GM18526 (cell line): Measurements from ENCODE around the gene CDC42BPB.

Experiments used
- POLR2A ChIP-seq: IDR thresholded peaks from 3 replicates; pipeline ENCODE4 v1.6.1; 2011; ENCODE audit not compliant: insufficient read length; ENCODE audit errors: extremely low read depth

CDC42BPB gene

GRCh38 chr14:103003351-103003615 is 54.1 kb downstream of the CDC42BPB start:
- TF ChIP-seq POLR2A = no peak

DNA sequence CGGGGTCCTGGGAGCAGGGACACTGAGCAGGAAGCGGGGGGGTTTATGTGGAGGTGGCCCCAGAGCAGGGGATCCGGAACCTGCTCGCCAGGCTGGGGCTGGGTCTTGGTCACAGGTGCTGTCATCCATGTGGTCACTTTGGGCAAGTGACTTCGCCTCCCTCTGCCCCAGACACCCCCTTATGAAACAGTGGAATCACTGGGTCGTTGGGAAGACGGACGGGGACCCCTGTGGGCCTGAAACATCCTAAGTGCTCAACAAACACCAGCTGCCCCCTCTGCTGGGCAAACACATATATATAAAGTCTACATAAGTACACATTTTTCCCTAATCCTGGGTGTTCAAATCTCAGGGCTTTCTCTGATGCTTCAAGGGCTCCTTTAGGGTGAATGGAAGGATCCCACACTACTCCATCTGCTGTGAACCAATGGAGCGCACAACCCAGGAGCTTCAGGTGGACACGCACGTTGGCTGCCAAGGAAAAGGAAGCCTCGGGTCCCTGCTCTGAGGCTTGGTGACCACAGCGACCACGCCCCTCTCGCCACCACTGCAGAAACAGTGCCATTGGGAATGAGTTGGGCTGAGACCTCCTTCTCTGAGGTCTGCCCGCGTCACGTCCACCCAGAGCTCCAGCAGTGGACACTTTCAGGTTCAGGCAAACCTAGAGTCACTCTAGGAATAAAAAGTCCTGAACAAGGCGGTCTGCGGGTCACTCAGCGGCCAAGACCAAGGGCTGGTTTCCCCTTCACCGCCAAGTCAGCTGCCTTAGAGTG is 54.6 kb downstream of the CDC42BPB start:
- no peak for TF ChIP-seq POLR2A

GRCh38 chr14:103001651-103002396 is 55.5 kb downstream of the CDC42BPB start:
- TF ChIP-seq POLR2A = no peak

- TF ChIP-seq POLR2A = no peak
These were observed 56.1 kb downstream of the CDC42BPB start for GRCh38 chr14:103001226-103001625.

DNA sequence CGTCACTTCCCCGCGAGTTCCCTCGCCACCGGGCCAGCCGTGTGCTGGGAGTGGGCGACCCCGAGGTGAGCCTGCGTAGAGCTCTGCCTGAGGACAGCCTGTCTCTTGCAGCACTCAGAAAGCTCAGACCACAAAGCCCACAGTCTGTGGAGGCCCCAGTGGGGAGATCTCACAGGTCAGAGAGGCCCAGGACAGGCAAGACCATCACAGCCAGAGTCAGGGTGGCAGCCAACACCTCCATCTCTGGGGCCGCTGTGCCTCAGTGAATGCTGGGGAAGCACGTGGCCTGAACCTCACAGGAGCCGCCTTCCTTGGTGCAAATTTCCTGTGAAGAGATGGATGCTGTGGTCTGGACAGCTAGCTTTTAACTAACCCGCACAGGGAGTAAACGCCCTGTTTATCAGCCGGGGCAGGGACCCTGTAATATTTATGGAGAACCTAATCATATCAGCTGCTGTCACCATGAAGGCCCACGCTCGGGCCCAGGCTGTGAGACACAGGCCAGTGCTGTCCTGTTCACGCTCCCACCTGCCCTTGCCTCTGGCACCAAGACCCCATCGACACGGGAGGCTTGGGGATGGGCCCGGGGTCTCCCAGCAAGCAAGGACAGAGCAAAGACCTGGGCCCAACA is 56.9 kb downstream of the CDC42BPB start:
- no peak for TF ChIP-seq POLR2A

DNA sequence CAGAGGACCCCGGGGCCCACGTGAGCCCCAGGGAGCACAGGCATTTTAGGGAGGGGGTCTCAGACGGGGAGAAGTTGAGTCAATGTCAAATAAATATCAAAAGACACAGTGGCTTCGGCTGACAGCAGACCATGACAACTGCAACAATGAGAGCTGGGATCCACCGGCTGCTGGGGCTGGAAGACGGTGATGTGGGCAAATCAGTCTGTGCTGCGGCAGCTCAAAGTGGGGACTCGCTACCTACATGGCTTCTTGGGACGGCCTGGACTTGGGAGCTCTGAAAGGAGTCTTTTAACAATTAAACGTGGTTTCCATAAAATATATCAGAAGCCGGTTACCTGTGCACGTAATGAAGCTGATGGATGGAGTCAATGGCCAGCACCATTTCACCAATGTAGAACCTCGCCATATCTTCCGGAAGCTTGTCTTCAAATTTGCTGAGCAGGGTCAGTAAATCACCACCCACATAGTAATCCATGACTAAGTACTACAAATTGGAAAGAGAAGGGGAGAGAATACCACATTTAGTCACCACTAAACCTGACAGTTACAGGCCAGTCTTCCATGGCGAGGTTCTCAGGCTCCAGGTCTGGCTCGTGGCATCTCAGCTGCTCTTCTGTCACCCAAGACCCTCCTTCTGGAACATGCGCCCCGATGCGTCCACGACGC is 58.0 kb downstream of the CDC42BPB start:
- no peak for TF ChIP-seq POLR2A

DNA sequence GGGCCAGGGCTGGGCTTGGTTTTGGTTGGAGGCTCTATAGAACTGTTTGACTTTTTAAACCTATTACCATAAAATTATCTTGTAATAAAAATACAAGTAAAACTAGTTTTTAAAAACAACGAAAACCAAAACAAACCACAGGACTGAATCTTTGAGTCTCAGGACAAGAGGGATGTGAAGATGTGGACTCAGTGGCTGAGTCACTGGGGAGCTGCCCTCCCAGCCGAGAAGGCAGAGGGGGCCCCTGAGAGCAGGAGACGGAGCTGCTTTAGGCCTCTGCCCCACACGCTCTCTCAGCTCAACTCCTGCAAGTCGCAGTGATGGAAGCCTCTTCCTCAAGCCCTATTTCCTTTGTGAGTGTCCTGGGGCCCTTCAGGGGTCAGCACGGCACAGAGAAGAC is 59.0 kb downstream of the CDC42BPB start:
- TF ChIP-seq POLR2A = no peak

GRCh38 chr14:102996941-102997340 is 60.4 kb downstream of the CDC42BPB start:
- TF ChIP-seq POLR2A = no peak

GRCh38 chr14:102994689-102995088 is 62.7 kb downstream of the CDC42BPB start:
- TF ChIP-seq POLR2A = no peak

DNA sequence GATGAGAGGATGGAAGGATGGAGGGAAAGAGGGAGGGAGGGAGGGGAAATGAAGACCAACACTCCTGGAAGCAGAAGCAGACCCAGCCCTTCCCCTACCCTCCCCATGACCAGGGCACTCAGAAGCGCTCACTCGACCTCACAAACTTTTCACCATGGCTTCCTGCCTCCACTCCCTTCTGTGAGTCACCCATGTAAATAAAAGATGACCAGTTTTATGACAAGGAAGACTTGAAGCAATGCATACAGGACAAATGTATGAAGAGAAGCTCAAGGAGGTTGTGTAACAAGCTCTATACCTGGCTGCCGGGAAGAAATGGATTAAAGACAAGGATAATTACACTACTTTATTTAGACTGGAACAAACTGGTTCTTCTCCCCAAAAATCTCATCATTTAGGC is 63.8 kb downstream of the CDC42BPB start:
- TF ChIP-seq POLR2A = no peak

DNA sequence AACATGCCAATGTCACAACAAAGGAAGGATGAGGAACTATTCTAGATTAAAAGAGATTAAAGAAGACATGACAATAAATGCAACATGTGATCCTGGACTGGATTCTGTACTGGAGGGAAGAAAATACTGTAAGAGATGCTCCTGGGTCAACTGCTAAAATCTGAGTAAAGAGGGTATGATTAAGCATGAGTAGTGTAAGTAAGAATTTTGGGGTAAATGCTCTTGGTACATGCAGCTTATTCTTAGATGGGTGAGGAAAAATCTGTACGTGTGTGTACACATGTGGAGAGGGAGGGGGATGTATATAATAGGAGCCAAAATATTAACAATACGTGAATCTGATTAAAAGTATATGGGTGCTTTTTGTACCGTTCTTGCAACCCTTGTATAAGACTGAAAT is 66.0 kb downstream of the CDC42BPB start:
- no peak for TF ChIP-seq POLR2A

- no peak for TF ChIP-seq POLR2A
These were observed 69.3 kb downstream of the CDC42BPB start for GRCh38 chr14:102988054-102988453.

DNA sequence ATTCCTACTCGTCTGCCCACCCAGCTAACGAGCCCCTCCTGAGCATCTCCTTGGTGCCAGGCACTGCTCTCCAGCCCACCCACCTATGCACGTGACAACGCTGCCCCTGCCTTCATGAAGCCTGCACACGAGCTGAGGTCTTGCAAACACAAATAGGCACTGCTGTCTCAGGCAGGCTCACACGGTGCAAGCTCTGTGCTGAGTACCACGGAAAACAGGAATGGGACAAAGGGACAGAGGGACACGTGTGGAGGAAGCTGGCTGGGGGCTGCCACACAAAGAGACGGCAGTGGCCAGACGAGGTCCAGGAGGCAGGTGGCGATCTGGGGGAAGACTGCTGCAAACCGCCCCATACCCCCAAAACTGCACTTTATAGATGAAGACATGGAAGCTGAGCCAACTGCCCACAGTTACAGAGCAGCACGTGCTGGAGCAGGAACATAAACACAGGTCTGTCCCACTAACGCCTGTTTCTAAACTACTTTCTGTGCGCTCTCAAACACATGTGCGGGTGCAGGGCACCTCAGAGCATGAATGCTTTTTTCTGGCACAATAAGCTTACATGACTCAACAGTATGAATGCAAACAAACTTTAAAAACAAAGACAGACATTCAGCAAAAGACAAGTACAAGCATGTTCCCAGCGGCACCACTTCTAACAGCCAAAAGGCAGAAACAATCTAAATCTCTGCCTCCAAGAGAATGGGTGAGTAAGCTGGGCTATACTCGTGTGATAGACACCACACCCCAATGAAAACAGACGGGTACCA is 70.4 kb downstream of the CDC42BPB start:
- TF ChIP-seq POLR2A = no peak

GRCh38 chr14:102985665-102986064 is 71.7 kb downstream of the CDC42BPB start:
- no peak for TF ChIP-seq POLR2A

DNA sequence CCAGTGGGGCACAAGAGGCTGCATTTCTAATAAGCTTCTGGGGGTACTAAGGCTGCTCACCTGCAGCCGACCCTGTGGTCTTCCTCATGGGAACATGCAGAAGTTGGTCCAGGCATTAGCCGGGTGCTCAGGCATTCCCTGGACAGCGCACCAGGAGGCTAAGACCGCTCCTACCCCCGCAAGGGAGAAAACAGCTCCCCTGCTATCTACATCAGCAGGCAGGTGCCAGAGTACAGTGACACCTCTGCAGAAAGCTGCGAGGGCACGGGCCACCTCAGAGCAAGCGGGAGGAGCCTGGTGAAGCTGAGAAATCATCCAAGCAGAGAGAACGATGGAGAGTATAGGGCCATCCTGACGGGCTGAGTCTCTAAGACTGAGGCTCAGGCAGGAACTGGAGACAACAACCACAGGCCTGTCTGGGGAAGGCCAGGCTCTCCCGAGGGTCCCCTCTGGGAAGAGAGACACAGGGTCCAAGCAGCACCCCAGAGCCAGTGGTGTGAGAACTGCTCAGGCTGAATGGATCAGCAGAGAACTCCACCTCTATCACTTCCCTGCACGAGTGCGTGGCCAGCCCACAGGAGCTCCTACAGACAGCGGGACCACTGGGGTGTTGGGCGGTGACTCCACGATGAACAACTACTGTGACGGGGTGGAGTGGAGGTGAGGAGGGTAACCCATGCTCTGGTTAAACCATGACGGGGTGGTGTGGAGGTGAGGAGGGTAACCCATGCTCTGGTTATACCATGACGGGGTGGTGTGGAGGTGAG is 72.8 kb downstream of the CDC42BPB start:
- no peak for TF ChIP-seq POLR2A

DNA sequence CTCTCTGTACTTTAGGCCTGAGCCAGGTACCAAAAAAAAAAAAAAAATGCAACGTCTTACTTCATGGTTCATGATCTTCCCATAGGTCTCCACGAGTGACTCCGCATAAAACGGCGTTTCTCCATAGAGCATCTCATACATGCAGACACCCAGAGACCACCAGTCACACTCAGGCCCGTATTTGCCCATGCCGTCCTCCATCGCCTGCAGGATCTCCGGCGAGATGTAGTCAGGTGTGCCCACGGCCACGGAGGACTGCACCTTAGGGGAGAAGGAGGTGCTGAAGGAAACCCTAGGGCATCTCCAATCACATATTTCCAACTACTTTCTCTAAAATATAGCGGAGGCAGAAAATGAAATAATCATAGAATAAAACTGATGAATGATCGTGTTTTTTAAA is 73.9 kb downstream of the CDC42BPB start:
- no peak for TF ChIP-seq POLR2A
